ENCODE results near the gene PUS3.
"Not testable (repeated sequence)": the region's sequence is repeated elsewhere in the genome, so short reads cannot be mapped to it uniquely, and the experiment has no call there.

GRCh38 chr11:125914601-125915000 lies 11.6 kb upstream of the PUS3 start:
- TF ChIP-seq ZNF274 (IDR thresholded peaks at IDR 0.05; ENCODE audit: low read depth, low read length); SUZ12 (IDR thresholded peaks at IDR 0.05; ENCODE audit: extremely low read depth, insufficient read depth, insufficient read length); YY1 (IDR thresholded peaks at IDR 0.05; ENCODE audit: insufficient read depth, insufficient read length): not testable (repeated sequence)

Measured in NT2/D1 (cell line).